T-helper 22 cell (primary cell): ENCODE measurements around the gene SRRM2.

Source experiments
- DNase-seq: peaks from one replicate; pipeline ENCODE4 v3.0.0-alpha.2; 2020; ENCODE audit warnings: low read depth

Gene SRRM2

DNA sequence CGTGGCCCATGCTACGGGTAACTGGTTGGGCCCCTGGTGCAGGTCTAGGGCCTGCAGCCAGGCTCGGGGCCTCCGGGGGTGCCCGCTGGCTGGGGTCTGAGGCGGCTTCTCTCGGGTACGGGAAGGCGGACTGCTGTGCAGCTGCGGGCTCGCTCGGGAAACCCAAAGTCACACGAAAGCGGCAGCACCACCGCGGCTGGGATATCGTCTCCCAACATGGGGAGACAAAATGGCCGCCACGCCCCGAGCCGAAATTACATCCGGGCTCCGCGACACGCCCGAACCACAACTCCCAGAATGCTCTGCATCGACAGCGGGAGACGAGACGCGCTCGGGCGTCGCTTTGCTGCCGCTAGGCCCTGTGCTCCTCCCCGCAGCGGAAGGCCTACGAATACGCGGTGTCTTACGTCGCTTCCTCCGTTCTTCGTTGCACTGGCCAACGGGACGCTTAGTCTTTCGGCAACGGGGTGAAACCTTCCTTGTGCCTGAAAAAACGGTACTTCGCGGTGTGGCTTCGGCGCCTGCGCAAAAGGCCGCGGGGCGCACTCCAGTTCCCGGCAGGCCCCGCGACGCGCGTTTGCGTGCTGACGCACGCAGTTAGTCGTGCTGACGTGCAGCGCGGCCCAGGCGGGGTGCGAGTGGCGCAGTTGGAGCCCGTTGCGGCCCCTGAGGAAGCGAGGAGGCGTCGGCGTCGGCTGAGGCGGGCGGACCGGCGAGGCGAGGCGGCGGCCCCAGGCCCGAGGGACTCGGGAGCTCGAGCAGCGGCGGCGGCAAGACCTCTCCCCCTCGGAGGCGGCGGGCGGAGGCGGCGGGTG is at the start of gene SRRM2:
Gene SRRM2, plus strand, starts transcription at position 604 of the 815 bp plus-strand sequence. CDS start 3,727 bp downstream, outside the sequence.
- DNase-seq: peak; percentile 86

DNA sequence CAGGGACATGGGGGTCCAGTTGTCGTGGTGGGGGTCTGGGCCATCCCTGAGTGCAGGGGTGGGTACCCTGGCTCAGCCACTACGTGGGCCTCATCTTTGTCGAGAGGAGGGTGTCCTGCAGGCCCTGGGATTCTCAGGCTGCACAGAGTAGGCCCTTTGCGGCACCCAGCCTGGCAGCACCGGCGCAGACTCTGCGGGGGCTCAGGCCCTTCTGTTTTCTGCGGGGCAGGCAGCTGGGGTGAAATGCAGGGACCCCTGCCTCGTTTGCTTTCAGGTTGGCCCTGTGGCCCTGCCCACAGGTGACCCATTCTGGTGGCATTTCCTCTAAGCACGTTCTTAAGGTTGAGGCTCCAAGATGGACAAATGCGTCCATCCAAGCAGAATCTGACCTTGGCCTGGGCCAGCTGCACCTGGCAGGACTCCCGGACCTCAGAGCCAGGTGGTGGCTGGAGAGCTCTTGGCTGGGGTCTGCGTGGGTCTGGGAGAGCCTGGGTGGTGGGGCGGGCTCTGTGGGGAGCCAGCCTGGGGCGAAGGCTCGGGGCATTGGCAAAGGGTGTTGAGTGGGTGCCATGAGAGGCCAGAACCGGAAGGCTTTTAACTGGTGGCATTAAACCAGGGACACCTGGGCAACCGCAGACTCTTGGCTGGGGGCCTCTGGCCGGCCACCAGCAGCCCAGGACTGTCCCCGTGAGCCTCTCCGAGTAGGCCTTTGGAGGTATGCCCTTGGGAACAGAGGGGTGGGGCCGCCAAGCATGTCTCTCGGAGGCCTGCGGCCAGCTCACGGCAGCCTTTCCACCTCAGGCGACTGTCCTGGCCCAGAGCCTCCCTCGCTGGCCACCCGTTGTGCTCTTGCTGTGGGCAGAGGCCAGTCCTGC is 49.3 kb upstream of the SRRM2 start:
- DNase-seq: no peak

DNA sequence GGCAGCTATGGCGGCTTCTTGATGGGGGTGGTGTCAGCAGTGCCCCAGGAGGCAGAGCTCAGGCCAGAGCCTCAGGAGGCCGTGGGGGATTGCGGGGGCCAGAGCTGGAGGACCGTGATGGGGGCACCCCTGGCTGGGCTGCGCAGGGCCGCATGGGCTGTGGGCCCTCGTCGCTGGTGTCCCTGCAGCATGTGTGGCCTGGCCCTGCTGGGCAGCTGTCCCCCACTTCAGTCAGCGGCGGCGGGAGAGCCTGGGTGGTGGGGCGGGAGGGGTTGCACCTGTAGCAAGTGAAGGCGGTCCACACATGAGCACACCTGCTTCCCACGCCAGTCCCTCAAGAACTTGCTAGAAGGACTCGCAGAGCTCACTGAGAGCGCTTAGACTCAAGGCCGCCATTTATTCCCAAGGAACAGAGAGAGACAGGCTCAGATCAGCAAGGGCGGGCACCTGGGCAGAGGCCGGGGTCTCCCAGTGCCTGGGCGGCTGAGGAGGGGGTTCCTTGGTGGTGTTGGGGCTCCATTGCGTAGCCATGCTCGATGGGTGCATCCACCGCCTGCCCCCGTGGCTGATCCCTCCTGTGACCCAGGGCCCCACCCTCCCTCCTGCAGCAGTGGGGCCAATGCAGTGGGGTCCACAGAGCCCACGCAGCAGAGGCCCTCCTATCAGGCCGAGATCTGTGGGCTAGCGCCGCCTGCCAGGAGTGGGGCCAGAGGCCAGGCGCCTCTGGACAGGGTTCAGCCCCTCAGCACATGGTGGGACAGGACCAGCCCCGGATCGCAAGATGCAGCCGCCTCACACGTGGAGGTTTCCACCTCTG is 48.1 kb upstream of the SRRM2 start:
- DNase-seq: no peak

DNA sequence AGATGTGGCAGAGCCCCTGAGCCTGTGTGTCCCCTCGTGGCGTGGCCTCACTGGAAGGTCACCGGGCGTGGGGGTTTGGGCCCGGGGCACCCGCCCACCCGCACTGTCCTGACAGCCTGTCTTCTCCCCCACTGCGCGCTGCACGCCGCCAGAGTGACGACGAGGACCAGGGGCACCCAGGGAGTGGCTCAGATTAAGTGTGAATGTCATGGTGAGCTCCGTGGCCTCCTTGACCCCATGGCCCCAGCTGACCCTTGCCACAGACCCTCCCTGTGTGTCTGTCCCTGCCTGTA is 47.5 kb upstream of the SRRM2 start:
- no peak for DNase-seq

DNA sequence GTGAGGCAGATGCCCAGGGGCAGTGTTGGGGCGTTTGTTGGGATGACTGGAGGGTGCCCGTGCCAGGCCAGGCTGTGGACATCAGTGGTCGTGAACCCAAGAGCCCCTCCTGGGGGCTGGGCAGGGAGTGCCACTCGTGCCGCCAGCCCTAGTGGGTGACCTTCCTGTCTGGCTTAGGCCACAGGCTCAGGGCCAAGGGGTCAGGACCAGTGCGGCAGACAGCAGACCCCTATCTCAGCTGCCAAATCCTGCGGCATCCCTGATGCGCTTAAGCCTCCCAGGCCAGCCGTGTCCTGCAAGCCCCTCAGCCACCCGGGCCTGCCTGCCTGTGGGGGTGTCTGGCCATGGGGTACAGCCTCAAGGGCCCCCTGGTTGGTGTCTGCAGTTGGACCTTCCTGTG is 47.1 kb upstream of the SRRM2 start:
- DNase-seq: no peak

DNA sequence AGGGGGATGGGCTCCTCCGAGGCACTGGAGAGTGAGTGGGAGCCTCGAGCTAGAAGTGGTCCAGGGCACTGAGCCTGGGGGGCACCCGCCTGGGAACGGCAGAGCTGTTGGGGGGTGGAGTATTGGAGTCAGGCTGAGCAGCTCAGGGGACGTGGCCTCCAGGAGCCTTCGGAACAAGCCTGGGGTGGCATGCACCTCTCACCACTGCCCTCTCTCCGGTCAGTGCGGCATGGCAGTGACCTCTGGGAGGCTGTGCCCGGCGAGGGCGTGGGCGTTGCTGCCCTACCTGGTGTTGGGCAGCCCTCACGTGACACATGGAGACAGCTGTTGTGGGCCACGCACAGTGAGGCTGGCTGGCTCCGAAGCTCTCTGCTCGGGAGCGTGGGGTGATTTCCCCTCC is 46.4 kb upstream of the SRRM2 start:
- no peak for DNase-seq

DNA sequence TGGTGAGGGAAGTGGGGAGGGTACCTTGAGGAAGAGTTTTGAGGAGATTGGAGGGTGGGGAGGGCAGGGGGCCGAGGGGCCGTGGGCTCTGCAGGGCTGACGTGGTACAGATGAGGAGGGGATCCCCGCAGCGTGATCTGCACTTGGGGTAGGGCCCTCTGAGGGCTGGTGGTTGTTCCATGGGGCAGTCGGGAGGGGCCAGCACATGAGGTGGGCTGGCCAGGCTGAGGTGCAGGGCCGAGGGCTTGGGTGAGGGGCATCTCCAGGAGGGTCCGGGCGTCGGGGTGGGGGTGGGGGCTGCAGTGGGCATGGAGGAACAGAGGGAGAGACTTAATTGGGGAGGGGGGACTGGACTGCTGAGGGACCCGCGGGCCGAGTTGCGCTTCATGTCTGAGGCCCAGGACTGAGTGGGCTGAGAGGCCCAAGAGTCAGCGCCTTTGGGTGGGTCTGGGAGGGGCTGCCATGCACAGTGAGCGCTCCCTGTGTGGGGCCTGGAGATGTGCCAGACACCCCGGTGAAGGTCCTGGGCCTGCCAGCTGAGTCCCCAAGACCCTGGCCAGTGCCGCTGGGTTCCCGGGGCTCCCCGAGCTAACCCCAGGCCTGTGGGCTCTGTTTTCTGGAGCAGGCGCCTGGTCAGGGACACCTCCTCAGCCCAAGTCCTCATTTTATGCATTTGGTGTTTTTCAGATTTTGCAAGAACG is 45.7 kb upstream of the SRRM2 start:
- DNase-seq: no peak

DNA sequence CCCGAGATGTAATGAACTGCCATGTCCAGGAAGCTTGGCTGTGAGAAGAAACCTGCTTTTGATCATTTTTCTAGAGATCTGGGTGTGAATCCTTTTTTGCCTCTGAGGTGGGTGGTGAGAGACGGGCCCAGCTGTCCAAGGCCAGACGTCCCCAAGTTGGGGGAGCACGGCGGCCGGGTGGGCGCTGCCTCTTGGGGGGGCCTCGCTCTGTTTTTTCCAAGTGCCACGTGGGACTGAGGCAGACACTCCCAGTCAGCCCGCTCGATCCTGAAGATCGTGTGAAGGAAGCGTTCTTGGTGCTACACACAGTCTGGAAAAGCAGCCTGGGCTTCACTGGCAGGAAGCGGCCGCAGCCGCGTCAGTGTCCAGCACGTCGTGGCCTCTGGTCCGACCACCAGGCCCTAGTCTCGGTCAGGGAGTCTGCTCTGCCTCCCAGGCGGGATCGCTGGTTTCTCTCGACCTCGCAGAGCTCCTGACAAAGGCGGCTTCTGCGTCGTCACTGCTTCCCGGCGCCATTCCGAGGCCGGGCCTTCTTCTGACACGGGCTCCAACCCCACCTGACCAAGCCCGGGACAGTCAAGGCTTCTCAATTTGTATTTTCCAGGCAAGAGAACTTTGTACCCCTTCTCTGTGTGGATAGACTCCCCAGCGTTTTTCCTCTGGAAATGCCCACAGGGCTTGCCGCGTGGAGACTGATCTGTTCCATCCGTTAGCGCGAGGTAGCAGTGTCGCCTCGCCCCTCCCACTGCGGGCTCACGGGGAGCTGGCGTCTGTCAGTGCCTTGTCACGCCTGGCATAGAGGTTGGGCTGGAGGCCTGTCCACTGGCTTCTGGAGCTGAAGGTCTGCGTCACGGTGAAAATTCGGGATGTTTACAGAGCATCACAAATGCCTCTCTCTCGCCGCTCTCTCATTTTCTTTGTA is 44.8 kb upstream of the SRRM2 start:
- no peak for DNase-seq

DNA sequence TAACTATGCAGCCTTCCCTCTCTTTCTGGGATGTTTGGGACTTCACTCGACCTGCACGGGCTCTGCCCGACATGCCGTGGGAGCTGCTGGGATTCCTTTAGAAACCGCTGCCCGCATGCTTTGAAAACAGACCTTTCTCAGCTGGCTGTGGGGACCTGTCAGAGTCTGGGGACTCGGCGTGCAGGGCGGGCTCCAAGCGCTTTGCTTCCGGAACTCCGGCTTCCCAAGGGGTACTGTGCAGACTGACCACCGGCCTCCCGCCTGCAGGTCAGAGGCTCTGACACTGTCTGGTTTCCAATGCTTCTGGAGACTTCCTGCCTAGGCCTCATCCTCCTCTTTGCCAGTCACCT is 44.2 kb upstream of the SRRM2 start:
- DNase-seq: no peak

DNA sequence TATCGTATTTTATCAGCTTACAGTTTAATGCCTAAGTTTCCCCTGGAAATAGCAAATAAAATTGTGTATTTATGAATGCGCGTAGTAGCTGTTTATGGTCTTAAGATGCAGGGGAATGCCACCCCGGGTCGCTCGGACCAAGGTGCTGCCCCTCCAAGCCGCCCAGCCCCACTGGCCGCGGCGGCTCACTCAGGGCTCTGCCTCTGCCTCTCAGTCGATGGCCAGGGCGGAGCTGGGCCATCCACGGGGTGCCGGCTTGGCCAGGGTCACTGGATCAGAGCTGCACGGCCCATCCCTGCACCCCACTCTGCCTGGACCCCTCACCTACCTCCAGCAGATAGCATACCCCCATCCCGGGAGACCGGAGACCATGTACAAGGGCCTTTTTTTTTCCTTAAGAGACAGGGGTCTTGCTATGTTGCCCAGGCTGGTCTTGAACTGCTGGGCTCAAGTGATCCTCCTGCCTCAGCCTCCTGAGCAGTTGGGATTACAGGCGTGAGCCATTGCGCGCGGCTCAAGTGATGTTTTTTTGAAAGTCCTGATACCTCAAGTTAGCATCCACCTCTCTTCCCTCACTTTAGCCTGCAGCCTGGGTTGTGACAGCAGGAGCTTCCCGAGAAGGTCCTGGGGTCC is 43.4 kb upstream of the SRRM2 start:
- DNase-seq: no peak

DNA sequence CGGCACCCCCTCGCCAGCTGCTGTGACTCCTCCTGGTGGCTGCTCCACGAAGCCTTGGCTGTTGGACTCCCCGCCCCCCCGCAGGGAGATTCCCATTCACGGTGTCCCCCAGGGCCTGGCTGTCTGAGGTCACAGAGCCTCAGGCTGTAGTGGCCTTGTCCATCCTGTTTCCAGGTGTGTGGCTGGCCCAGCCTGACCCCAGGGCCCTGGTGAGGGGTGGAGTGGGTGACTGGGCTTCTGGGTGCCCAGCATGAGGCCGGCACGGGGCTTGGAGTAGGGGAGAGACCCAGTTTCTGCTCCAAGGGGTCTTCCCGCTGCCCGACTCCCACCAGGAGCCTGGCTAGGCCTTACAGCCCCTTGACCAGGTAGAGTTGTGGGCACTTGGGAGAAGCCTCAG is 42.9 kb upstream of the SRRM2 start:
- DNase-seq: no peak

DNA sequence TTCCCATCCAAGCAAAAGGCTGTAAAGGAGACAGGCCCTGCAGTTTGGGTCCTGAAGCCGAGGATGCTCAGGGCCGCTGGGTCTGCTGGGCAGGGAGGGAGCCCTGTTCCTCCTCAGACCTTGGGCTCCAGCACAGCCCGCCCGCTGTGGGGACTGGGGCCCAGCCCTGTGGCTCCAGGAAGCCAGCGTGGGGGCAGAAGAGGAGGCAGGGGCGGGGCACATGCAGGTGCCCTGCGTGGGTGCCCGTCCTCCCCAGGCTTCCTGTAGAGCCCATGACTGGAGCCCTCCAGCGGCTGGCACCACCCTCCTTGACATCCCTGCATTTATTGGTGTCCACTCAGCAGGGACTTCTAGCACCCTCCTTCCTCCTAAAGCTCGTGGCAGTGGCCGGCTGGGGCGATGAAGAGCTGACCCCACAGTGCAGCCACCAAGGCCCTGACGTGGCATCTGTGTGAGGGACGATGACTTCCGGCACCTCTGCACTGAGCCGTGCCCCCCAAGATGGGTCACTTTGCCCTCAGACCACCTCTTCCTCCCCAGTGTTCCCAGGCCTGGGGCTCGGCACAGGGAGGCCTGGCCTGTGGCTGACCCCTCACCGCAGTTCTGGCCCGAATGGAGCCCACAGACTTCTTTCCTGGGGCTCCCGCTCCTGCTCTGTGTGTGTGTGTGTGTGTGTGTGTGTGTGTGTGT is 42.3 kb upstream of the SRRM2 start:
- no peak for DNase-seq

DNA sequence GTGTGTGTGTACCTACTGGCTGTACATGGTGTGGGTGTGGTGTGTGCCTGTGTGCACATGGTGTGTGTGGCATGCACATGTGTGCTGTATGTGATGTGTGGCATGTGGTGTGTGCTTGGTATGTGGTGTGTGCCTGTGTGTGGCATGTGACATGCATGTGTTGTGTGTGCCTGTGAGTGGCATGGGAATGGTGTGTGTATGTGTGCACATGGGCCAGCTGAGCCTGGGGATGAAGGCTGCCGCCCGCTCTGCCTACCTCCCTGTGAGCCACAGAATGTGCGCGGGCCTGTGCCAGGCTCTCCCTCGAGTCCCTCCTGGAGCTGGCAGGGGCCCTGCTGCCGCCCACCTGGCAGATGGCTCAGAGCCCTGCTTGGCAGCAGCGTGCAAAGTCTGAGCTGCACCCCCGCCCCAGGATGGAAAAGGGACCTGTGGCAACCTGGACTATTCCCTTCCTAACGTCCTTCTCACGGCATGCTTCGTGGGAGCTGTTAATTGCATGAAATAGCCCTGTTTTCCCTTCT is 41.7 kb upstream of the SRRM2 start:
- no peak for DNase-seq

DNA sequence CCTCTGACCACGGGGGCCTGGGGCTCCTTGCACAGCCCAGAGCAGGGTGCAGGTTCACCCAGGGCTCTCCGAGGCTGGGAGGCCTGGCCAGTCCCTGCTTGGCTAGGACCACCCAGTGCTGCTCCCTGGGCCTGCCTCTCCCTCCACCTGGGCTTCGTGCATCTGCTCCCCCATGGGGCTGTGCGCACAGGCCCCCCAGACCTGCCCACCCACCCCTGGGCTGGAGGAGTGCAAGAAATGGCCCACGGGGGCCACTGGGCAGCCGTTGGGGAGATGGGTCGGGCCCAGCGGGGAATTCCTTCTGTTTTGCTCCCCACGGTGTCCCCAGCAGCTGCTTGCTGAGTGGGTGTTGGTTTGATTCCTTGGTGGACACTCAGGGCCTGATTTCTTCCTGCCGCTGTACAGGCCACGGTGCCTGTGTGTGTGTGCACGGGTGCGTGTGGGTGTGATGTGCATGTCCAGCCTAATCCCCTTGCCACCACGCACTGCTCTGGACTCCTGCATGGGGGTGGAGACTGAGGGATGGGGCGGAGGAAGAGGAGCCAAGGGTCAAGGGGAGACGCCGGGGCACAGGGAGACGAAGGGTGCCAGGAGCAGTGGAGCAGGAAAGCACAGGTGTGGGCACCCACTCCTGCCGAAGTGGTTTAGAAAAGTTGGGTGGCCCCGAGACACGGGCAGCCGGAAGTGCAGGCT is 40.9 kb upstream of the SRRM2 start:
- DNase-seq: no peak

DNA sequence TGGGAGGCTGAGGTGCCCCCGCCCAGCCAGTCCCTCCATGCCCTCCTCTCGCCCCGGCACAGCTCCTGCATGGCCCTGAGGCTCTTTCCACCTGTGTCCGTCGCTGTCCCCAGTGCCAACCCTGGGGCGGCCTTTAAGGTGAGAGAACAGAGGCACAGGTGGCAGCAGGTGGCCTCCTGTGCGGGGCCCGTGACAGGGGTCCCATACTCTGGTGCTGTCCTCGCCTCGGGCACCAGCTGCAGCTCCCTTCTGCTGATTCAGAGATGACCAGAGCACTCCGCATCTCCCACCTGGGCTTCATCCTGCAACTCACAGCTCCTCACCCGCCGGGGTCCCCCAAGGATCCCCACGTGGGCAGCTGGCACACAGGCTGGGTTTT is 40.4 kb upstream of the SRRM2 start:
- no peak for DNase-seq

DNA sequence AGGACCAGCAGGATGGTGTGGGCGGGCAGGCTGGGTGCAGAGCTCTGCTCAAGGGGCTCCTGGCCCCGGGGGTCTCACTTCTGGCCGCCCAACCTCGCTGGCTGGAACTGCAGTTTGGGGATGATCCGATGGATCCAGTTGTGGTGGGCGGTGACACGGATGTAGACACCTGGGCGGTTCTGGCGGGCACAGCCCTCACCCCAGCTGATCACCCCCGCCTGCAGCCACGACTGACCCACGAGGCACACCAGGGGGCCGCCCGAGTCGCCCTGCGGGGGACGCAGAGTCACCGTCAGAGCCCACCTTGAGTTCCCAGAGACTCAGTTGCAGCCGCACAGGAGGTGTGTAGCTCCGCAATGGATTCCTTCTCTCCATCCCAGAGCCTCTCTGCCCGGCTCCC is 39.9 kb upstream of the SRRM2 start:
- DNase-seq: no peak

DNA sequence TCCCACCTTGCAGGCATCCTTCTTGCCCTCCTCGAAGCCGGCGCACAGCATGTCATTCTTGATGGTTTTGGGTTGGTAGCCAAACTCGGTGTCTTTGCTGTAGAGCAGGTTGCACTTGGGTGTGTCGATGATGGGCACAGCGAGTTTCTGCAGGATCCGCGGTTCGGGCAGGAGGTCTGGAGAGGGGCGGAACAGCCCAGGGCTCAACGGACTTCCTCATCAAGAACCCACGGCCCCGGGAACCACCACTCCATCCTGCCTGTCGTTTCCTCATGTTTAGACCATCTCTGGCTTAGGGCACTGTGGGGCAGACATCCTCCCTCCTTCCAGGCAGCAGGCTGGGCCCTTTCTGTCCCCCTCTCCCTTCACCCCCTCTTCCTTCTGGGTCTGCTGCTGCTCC is 38.9 kb upstream of the SRRM2 start:
- DNase-seq: no peak

DNA sequence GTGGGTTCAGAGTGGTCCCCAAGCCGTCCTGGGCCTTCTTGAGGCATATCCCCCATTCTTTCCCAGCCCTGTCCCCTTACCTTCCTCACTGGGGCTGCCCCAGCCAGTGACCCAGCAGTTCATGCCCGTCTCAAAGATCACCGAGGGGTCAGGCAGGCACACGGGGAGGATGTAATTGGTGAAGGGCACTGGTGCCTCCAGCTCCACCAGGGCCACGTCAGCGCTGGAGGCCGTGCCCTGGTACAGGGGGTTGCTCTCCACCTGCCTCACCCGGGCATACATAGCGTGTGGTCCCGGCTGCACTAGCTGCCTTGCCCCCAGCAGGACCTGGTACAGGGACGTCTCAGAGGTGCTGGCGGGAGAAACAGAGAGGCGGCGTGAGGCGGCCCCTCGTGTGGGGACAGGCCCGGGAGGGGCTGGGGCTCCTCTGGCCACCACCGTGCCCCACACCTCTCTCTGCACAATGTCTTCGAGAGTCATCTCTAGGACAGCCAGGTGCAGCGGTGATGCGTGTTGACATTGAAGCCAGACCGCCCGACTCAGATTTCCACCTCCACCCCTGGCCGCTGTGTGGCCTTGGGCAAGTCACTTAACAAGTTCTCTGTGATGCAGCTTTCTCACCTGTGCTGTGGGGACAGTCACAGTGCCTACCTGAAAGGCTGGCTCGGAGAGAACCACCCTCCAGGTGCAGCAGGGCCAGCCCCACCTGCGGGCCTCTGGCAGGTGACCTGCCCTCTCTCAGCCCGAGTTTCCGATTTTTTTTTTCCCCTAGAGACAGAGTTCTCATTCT is 38.3 kb upstream of the SRRM2 start:
- DNase-seq: no peak
